ENCODE results near the gene MINK1.

Gene MINK1

GRCh38 chr17:4789951-4790704 lies 43.0 kb upstream of the MINK1 start (continued):
- peak; percentile 72; the same call in 1 of the 2 replicates for TF ChIP-seq ZNF692 (tag by site-specific recombination; IDR thresholded peaks at IDR 0.05)
- TF ChIP-seq ZNF184 (tag by site-specific recombination; IDR thresholded peaks at IDR 0.05): peak; percentile 11; the same call in 1 of the 2 replicates
- no peak for TF ChIP-seq ZSCAN16 (tag by site-specific recombination; IDR thresholded peaks at IDR 0.05)
- peak; percentile 49; the same call in 1 of the 2 replicates for TF ChIP-seq YY1 (tag by site-specific recombination; IDR thresholded peaks at IDR 0.05)
- 0 out of 2 replicates have a peak, but pooled peaks have one; percentile 3 for TF ChIP-seq SP7 (tag by site-specific recombination; IDR thresholded peaks at IDR 0.05)
- 0 out of 2 replicates have a peak, but pooled peaks have one; percentile 77 for TF ChIP-seq GLIS2 (tag by site-specific recombination; IDR thresholded peaks at IDR 0.05)
- TF ChIP-seq ZNF561 (tag by site-specific recombination; IDR thresholded peaks at IDR 0.05; ENCODE audit: borderline replicate concordance): peak; percentile 92
- peak; percentile 48 for TF ChIP-seq SP3 (tag by site-specific recombination; IDR thresholded peaks at IDR 0.05)
- TF ChIP-seq ZNF76 (tag by site-specific recombination; IDR thresholded peaks at IDR 0.05; ENCODE audit: borderline replicate concordance, low read depth): peak; percentile 78; the same call in 1 of the 2 replicates
- no peak for TF ChIP-seq ZNF555 (tag by site-specific recombination; conservative IDR thresholded peaks at IDR 0.05)
- no peak for TF ChIP-seq ZNF138 (tag by site-specific recombination; IDR thresholded peaks at IDR 0.05; ENCODE audit: borderline replicate concordance)
- TF ChIP-seq ZBTB1 (tag by site-specific recombination; IDR thresholded peaks at IDR 0.05): no peak
- no peak for TF ChIP-seq GLI2 (tag by site-specific recombination; IDR thresholded peaks at IDR 0.05; ENCODE audit: borderline replicate concordance, low read depth)
- TF ChIP-seq, protein P1, sequence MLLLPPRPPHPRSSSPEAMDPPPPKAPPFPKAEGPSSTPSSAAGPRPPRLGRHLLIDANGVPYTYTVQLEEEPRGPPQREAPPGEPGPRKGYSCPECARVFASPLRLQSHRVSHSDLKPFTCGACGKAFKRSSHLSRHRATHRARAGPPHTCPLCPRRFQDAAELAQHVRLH (tag by site-specific recombination; IDR thresholded peaks at IDR 0.05): no peak
- TF ChIP-seq, protein P2, sequence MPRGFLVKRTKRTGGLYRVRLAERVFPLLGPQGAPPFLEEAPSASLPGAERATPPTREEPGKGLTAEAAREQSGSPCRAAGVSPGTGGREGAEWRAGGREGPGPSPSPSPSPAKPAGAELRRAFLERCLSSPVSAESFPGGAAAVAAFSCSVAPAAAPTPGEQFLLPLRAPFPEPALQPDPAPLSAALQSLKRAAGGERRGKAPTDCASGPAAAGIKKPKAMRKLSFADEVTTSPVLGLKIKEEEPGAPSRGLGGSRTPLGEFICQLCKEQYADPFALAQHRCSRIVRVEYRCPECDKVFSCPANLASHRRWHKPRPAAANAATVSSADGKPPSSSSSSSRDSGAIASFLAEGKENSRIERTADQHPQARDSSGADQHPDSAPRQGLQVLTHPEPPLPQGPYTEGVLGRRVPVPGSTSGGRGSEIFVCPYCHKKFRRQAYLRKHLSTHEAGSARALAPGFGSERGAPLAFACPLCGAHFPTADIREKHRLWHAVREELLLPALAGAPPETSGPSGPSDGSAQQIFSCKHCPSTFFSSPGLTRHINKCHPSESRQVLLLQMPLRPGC (tag by site-specific recombination; IDR thresholded peaks at IDR 0.05): no peak
- TF ChIP-seq ZNF133 (tag by site-specific recombination; IDR thresholded peaks at IDR 0.05): no peak
- peak; percentile 84 for TF ChIP-seq IKZF3 (tag by site-specific recombination; IDR thresholded peaks at IDR 0.05)
- TF ChIP-seq PBX3 (CRISPR knock-in tag; IDR thresholded peaks at IDR 0.05): peak; percentile 90
- TF ChIP-seq ZNF211 (tag by site-specific recombination; IDR thresholded peaks at IDR 0.05; ENCODE audit: low read depth): no peak
- peak; percentile 39 for TF ChIP-seq ZNF10 (tag by site-specific recombination; IDR thresholded peaks at IDR 0.05)
- TF ChIP-seq ZBTB7A (tag by site-specific recombination; IDR thresholded peaks at IDR 0.05; ENCODE audit: low read depth): no peak
- no peak for TF ChIP-seq ZNF677 (tag by site-specific recombination; IDR thresholded peaks at IDR 0.05)
- no peak for TF ChIP-seq ZNF223 (tag by site-specific recombination; IDR thresholded peaks at IDR 0.05)
- no peak for TF ChIP-seq ZNF664 (tag by site-specific recombination; IDR thresholded peaks at IDR 0.05)
- no peak for TF ChIP-seq OSR2 (tag by site-specific recombination; IDR thresholded peaks at IDR 0.05)
- TF ChIP-seq ZNF785 (tag by site-specific recombination; IDR thresholded peaks at IDR 0.05): peak; percentile 68; the same call in 1 of the 2 replicates
- no peak for TF ChIP-seq ZNF514 (tag by site-specific recombination; IDR thresholded peaks at IDR 0.05)
- TF ChIP-seq ZBTB20 (tag by site-specific recombination; IDR thresholded peaks at IDR 0.05): peak; percentile 83
- no peak for TF ChIP-seq ZNF558 (tag by site-specific recombination; IDR thresholded peaks at IDR 0.05)
- TF ChIP-seq PRDM1 (tag by site-specific recombination; IDR thresholded peaks at IDR 0.05): peak; percentile 50; the same call in 1 of the 2 replicates
- TF ChIP-seq, protein P3, sequence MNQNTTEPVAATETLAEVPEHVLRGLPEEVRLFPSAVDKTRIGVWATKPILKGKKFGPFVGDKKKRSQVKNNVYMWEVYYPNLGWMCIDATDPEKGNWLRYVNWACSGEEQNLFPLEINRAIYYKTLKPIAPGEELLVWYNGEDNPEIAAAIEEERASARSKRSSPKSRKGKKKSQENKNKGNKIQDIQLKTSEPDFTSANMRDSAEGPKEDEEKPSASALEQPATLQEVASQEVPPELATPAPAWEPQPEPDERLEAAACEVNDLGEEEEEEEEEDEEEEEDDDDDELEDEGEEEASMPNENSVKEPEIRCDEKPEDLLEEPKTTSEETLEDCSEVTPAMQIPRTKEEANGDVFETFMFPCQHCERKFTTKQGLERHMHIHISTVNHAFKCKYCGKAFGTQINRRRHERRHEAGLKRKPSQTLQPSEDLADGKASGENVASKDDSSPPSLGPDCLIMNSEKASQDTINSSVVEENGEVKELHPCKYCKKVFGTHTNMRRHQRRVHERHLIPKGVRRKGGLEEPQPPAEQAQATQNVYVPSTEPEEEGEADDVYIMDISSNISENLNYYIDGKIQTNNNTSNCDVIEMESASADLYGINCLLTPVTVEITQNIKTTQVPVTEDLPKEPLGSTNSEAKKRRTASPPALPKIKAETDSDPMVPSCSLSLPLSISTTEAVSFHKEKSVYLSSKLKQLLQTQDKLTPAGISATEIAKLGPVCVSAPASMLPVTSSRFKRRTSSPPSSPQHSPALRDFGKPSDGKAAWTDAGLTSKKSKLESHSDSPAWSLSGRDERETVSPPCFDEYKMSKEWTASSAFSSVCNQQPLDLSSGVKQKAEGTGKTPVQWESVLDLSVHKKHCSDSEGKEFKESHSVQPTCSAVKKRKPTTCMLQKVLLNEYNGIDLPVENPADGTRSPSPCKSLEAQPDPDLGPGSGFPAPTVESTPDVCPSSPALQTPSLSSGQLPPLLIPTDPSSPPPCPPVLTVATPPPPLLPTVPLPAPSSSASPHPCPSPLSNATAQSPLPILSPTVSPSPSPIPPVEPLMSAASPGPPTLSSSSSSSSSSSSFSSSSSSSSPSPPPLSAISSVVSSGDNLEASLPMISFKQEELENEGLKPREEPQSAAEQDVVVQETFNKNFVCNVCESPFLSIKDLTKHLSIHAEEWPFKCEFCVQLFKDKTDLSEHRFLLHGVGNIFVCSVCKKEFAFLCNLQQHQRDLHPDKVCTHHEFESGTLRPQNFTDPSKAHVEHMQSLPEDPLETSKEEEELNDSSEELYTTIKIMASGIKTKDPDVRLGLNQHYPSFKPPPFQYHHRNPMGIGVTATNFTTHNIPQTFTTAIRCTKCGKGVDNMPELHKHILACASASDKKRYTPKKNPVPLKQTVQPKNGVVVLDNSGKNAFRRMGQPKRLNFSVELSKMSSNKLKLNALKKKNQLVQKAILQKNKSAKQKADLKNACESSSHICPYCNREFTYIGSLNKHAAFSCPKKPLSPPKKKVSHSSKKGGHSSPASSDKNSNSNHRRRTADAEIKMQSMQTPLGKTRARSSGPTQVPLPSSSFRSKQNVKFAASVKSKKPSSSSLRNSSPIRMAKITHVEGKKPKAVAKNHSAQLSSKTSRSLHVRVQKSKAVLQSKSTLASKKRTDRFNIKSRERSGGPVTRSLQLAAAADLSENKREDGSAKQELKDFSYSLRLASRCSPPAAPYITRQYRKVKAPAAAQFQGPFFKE (tag by site-specific recombination; IDR thresholded peaks at IDR 0.05; ENCODE audit: borderline replicate concordance): no peak
